D721Med (cell line): ENCODE measurements around the gene VARS2.
"Not testable (repeated sequence)": the region's sequence is repeated elsewhere in the genome, so short reads cannot be mapped to it uniquely, and the experiment has no call there.

Experiments
- DNase-seq: peaks from one replicate; pipeline ENCODE4 v3.0.0; 2011; ENCODE audit warnings: low spot score; ENCODE audit not compliant: insufficient read length
- FAIRE-seq: peaks from 2 replicates; lab custom pipeline; 2011; peaks lifted over from hg19 to GRCh38; lab: Jason Lieb, UNC
- CTCF ChIP-seq: IDR thresholded peaks from 2 replicates; pipeline ENCODE4 v1.5.1; 2012; ENCODE audit warnings: mild to moderate bottlenecking, control low read depth; ENCODE audit not compliant: insufficient read depth; ENCODE audit errors: missing control alignments

VARS2 gene

DNA sequence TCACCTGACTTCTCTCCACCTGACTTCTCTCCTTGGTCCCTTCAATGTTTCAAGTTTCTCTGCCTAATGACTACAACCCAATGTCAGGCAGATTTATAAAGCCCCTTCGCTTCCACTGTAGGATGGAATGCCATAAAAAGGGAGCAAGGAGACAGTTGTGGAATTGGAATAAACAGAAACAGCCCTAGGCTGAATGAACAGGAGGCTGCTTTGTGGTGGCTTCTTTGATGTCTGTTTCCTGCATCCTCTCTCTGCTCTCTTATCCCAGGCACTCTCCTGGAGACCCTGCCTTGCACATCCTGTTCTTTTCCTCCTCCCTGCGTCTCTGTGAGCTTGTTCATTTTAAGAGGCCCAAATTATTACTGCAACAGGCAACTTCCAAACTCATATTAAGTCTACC, 43.7 kb downstream of the VARS2 start:
- DNase-seq: no peak
- FAIRE-seq: no peak
- TF ChIP-seq CTCF: no peak

GRCh38 chr6:30960907-30961673, 47.1 kb downstream of the VARS2 start:
- DNase-seq (no peak), FAIRE-seq (no peak)
- no peak for TF ChIP-seq CTCF

DNA sequence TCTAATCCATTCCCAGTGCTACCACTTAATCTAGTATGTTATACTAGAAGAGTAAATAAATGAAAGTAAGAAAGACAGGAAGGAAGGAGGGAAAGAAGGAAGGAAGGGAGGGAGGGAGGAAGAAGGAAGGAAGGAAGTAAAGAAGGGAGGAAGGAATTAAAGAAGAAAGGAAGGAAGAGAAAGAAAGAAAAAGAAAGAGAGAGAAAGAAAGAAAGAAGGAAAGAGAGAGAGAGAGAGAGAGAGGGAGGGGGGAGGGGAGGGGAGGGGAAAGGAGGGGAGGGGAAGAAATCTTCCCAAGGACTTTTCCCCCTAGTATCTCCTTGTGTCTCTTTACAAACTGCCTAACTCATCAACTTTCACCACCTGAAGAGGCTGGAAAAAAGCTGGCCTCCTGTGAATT, 48.7 kb downstream of the VARS2 start:
- no peak for DNase-seq
- no peak for TF ChIP-seq CTCF
- FAIRE-seq: no peak

DNA sequence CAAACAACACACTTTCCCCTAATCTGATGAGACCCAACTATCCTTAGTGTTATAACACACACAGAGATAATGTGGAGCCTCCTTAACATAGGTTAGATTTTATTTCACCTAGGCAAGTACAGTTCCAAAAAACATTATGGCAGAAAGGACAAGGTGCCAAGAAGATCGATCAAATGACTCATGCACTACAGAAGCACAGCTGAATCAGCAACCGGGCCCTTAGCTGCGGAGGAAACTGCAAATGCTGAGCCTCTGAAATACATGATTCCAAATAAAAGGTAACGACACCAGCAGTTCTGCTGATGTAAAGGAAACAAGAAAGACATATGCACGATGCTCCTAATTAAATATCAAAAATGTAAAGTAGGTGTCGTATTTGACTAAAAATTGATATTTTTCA, 49.6 kb downstream of the VARS2 start:
- FAIRE-seq (no peak), DNase-seq (no peak)
- no peak for TF ChIP-seq CTCF

- FAIRE-seq (no peak), DNase-seq (no peak)
- no peak for TF ChIP-seq CTCF
Observed at GRCh38 chr6:30964075-30964474, 50.0 kb downstream of the VARS2 start.

GRCh38 chr6:30965140-30965601, 51.1 kb downstream of the VARS2 start:
- FAIRE-seq (no peak), DNase-seq (no peak)
- TF ChIP-seq CTCF: no peak

GRCh38 chr6:30966154-30966553, 52.1 kb downstream of the VARS2 start:
- FAIRE-seq (no peak), DNase-seq (no peak)
- no peak for TF ChIP-seq CTCF

- FAIRE-seq, DNase-seq: not testable (repeated sequence)
Observed at GRCh38 chr6:30969171-30969570, 55.1 kb downstream of the VARS2 start.
